Measurements from ENCODE around the gene SELENON. TPM values are rescaled to one million over a fixed set of nuclear protein-coding genes. Genes with fewer than 3 reads are reported as not detected.

Gene SELENON, protein sequence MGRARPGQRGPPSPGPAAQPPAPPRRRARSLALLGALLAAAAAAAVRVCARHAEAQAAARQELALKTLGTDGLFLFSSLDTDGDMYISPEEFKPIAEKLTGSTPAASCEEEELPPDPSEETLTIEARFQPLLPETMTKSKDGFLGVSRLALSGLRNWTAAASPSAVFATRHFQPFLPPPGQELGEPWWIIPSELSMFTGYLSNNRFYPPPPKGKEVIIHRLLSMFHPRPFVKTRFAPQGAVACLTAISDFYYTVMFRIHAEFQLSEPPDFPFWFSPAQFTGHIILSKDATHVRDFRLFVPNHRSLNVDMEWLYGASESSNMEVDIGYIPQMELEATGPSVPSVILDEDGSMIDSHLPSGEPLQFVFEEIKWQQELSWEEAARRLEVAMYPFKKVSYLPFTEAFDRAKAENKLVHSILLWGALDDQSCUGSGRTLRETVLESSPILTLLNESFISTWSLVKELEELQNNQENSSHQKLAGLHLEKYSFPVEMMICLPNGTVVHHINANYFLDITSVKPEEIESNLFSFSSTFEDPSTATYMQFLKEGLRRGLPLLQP
- total RNA-seq: 95.9 TPM
- long read RNA-seq, full-length matches to known transcripts: 13 of 44 reads
- long read RNA-seq, partial matches to known transcripts: 27 of 44 reads
- long read RNA-seq, other reads (novel, unspliced or antisense): 4 of 44 reads

DNA sequence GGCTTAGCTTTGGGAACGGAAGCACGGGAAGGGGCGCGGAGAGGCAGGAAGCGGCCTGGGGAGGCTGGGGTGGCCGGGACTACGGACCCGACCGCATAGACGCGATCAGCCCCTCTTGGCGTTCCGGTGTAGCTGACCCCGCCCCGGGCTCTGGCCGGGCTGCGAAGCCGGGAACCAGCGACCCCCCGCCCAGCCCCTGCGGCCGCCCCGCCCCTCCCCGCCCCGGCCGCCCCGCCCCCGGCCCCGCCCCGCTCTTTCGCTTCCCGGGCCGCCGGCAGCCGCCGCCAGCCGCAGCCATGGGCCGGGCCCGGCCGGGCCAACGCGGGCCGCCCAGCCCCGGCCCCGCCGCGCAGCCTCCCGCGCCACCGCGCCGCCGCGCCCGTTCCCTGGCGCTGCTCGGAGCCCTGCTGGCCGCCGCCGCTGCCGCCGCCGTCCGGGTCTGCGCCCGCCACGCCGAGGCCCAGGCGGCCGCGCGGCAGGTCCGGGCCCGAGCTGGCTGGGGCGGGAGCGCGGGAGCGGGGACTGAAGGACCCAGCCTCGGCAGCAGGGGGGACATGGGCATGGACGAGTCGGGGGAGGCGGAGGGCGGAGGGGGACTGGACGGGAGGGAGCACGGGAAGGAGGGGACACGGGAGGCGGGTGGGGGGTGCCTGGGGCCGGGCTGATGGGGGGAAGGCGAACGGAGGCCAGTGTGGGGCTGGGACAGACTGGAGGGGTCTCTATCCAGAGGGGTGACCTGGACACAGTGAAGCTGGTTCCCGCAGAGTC, at the start of gene SELENON:
Gene SELENON (plus strand): TSS at position 259 of the 768 bp plus-strand sequence. CDS start 38 bp downstream, at position 297.
- intact Hi-C loops (cut with DNase I): loop anchor here (10.0 kb wide), 1 partner anchor 185 kb away; the partner anchor contains the start of gene MAN1C1
- Histone ChIP-seq H3K4me3 (peak within 1 kb of the TSS; percentile 59), H3K27me3 (no peaks in the 10 kb centered on the region), H3K4me1 (peaks cover 56% of the 10 kb centered on the region), H3K27ac (peak within 1 kb of the TSS; percentile 86), H3K36me3 (peaks cover 3% of the 10 kb centered on the region), H3K9me3 (no peaks in the 10 kb centered on the region)
- peak; percentile 89 for DNase-seq
- peak; percentile 71 for ATAC-seq
- TF ChIP-seq, protein P1, sequence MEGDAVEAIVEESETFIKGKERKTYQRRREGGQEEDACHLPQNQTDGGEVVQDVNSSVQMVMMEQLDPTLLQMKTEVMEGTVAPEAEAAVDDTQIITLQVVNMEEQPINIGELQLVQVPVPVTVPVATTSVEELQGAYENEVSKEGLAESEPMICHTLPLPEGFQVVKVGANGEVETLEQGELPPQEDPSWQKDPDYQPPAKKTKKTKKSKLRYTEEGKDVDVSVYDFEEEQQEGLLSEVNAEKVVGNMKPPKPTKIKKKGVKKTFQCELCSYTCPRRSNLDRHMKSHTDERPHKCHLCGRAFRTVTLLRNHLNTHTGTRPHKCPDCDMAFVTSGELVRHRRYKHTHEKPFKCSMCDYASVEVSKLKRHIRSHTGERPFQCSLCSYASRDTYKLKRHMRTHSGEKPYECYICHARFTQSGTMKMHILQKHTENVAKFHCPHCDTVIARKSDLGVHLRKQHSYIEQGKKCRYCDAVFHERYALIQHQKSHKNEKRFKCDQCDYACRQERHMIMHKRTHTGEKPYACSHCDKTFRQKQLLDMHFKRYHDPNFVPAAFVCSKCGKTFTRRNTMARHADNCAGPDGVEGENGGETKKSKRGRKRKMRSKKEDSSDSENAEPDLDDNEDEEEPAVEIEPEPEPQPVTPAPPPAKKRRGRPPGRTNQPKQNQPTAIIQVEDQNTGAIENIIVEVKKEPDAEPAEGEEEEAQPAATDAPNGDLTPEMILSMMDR (IDR thresholded peaks at IDR 0.05): no peak

DNA sequence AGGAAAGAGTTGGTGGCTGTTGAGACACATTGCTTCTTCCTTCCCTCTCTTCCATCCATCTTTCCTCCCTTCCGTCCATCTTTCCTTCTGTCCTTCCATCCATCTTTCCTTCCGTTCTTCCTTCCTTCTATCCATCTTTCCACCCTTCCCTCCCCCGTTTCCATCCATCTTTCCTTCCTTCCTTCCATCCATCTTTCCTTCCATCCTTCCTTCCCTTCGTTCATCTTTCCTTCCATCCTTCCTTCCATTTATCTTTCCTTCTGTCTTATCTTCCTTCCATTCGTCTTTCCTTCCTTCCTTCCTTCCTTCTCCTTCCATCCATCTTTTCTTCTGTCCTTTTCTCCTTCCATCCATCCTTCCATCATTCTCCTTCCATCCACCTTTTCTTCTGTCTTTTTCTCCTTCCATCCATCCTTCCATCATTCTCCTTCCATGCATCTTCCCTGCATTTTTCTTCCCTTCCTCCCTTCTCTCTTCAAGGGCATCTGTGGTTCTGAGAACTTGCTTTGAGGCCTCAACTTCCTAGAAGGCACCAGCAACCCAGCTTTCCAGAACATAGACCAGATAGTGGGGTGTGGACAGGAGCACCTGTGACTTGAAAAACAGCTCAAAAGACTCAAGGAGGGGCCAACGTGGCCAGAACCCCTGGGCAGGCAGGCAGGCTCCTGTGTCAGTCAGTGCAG, 48.9 kb upstream of the SELENON start:
- Histone ChIP-seq H3K9me3 (no peaks in the 10 kb centered on the region), H3K4me3 (no peak overlapping the region), H3K27ac (no peak overlapping the region), H3K4me1 (no peaks in the 10 kb centered on the region), H3K27me3 (no peaks in the 10 kb centered on the region), H3K36me3 (no peaks in the 10 kb centered on the region)
- intact Hi-C loops (cut with DNase I): no loop called here
- ATAC-seq: no peak
- no peak for DNase-seq
- TF ChIP-seq, protein P1 (IDR thresholded peaks at IDR 0.05): no peak

DNA sequence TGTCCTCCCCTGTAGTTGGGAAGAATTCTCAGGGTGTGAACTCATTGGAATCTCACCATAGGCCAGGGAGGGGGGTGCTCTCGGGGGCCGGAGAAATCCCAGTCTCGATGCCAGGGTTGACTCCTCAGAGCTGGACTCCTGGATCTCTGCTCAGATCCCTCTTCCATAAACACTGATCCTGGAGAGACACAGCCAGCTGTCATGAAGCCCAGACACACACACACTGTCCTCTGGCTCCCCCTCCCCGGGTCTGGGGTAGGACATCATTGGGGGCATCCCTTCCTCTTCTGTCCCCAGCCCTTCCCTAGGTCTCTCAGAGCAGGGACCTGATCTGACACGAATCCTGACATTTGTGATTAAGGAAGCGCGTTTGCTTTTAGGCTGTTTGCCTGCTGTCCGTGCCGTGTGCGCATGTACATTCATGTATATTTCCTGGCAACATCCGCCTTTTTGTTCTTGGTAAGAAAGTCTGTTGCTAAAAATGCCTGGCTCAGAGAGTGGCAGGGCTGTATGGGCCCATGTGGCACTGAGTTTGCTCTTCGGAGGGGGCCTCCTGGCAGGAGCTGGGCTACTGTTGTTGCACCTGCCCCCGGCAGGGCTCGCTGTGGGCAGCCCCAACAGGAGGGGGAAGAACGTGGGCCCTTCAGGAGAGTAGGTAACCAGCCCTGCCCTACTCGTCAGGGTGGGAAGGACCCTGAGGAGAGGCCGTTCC, 45.4 kb upstream of the SELENON start:
- no peaks in the 10 kb centered on the region for H3K9me3 ChIP-seq
- ATAC-seq (no peak), DNase-seq (no peak)
- no peak overlapping the region for H3K27ac ChIP-seq
- H3K27me3 ChIP-seq: no peaks in the 10 kb centered on the region
- H3K4me3 ChIP-seq: no peak overlapping the region
- intact Hi-C loops (cut with DNase I): no loop called here
- no peaks in the 10 kb centered on the region for H3K36me3 ChIP-seq
- TF ChIP-seq, protein P1 (IDR thresholded peaks at IDR 0.05): no peak
- no peaks in the 10 kb centered on the region for H3K4me1 ChIP-seq

DNA sequence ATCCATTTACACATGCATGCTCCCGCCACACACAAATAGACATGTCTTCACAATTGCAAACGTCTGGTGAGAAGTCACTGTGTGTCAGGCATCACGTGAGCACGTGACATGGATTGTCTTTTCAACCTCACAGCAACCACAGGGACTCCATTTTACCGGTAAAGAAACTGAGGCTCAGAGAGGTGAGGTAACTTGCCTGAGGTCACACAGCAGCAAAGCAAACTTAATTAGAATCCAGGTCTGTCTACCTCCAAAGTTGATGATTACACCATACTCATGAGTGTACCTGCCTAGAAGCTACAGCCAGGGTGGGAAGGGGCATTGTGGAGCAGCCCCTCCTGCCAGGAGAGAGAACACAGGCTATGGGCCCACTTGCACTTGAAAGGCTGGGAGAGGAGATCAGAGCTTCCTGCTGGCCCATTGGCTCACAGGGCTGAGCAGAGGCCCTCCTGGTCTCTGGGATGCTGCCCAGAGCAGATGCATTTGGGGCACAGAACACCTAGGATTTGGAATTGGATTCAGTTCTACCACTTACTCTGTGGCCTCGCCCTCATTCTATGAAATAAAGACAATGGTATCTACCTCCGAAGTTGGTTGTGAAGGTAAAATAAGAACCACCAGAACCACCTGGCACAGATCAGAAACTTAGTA, 44.4 kb upstream of the SELENON start:
- Histone ChIP-seq H3K4me1 (no peaks in the 10 kb centered on the region), H3K27me3 (no peaks in the 10 kb centered on the region), H3K9me3 (no peaks in the 10 kb centered on the region), H3K36me3 (no peaks in the 10 kb centered on the region), H3K27ac (no peak overlapping the region), H3K4me3 (no peak overlapping the region)
- ATAC-seq (no peak), DNase-seq (no peak)
- TF ChIP-seq, protein P1 (IDR thresholded peaks at IDR 0.05): no peak
- intact Hi-C loops (cut with DNase I): no loop called here
